ENCODE measurements around the gene SPHK2. TPM values are rescaled to one million over a fixed set of nuclear protein-coding genes. Genes with fewer than 3 reads are reported as not detected.

The SPHK2 gene
- total and polyA plus RNA-seq, 2 experiments from 2014 or later: 7.2 to 9.9 TPM

DNA sequence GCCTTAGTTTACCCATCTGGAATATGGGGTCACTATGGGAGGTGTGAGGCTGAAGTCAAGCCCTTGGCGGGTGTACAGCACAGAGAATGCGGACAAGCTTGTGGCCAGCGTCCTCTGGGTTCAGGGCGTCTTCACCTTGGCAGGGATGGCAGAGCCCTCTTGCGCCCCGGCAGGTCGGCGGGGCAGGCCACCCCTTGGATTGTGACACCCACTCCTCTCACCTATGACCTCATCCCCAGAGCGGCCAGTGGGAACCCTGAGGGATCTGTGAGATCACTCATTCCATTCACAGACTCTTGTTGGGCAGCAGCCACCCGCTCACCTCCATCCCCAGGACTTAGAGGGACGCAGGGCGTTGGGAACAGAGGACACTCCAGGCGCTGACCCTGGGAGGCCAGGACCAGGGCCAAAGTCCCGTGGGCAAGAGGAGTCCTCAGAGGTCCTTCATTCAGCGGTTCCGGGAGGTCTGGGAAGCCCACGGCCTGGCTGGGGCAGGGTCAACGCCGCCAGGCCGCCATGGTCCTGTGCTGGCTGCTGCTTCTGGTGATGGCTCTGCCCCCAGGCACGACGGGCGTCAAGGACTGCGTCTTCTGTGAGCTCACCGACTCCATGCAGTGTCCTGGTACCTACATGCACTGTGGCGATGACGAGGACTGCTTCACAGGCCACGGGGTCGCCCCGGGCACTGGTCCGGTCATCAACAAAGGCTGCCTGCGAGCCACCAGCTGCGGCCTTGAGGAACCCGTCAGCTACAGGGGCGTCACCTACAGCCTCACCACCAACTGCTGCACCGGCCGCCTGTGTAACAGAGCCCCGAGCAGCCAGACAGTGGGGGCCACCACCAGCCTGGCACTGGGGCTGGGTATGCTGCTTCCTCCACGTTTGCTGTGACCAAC is 12.6 kb upstream of the SPHK2 start, which contains the start of gene SPACA4:
Gene SPACA4 (plus strand): TSS at position 280 of the 896 bp plus-strand sequence. CDS start 237 bp downstream, at position 517.
- H3K79me2 ChIP-seq (ENCODE audit: insufficient read depth): no peaks in the 10 kb centered on the region
- H3K9ac ChIP-seq: no peak within 1 kb of the TSS
- in situ Hi-C loops (cut with MboI): no loop called here
- no peak within 1 kb of the TSS for H3K27ac ChIP-seq
- TF ChIP-seq EZH2 (IDR thresholded peaks at IDR 0.05; ENCODE audit: insufficient read depth, poor library complexity, severe bottlenecking): no peak
- no peak within 1 kb of the TSS for H2AFZ ChIP-seq
- H3K36me3 ChIP-seq (ENCODE audit: low read depth): no peaks in the 10 kb centered on the region
- DNase-seq: no peak
- H3K27me3 ChIP-seq (replicated peaks; ENCODE audit: insufficient read depth): no peaks in the 10 kb centered on the region
- no peaks in the 10 kb centered on the region for H3F3A ChIP-seq (ENCODE audit: insufficient read depth)
- H3K9me3 ChIP-seq (ENCODE audit: low read depth): no peaks in the 10 kb centered on the region
- no peaks in the 10 kb centered on the region for H3K9me2 ChIP-seq (ENCODE audit: insufficient read depth)
- WGBS, 2 experiments (ENCODE audit: low coverage in 1 of 2, low lambda C conversion rate in 2 of 2, missing lambda C conversion rate in 2 of 2): 87 to 88% methylated on average over 38 to 39 of the region's 39 CpGs
- H3K4me1 ChIP-seq (ENCODE audit: insufficient read depth): no peaks in the 10 kb centered on the region
- H4K20me1 ChIP-seq (ENCODE audit: insufficient read depth): no peaks in the 10 kb centered on the region
- H3K4me3 ChIP-seq: no peak within 1 kb of the TSS
- H3K4me2 ChIP-seq (ENCODE audit: unreplicated experiment): no peak within 1 kb of the TSS

- in situ Hi-C loops (cut with MboI): no loop called here
Measured at GRCh38 chr19:48607359-48607755, 11.9 kb upstream of the SPHK2 start.

DNA sequence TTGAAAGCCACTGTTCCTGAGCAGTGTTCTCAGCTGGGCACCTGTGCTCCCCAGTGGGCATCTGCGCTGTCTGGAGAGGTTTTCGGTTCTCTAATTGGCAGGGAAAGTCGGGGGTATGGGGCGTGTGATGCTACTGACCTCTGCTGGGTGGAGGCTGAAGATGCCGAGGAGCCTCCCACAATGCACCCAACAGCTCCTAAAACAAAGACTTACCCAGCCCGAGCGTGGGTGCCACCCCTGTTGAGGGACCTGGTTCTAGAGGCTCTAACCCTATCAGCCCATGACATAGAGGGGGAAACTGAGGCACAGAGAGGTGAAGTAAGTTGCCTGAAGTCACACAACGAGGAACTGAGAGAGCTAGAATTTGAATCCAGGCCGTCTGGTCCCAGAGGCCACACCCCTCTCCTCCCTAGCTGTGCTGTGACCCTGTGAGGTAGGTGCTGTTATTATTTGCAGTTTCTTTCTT is 10.5 kb upstream of the SPHK2 start:
- Histone ChIP-seq H3K79me2 (ENCODE audit: insufficient read depth) (no peaks in the 10 kb centered on the region), H3K9me2 (ENCODE audit: insufficient read depth) (no peaks in the 10 kb centered on the region), H4K20me1 (ENCODE audit: insufficient read depth) (no peaks in the 10 kb centered on the region), H3K27me3 (replicated peaks; ENCODE audit: insufficient read depth) (no peaks in the 10 kb centered on the region), H3K4me3 (no peak overlapping the region), H3F3A (ENCODE audit: insufficient read depth) (0 out of 2 replicates have a peak, but pooled peaks cover 2% of the 10 kb centered on the region), H3K36me3 (ENCODE audit: low read depth) (no peaks in the 10 kb centered on the region), H3K9me3 (ENCODE audit: low read depth) (no peaks in the 10 kb centered on the region), H3K27ac (no peak overlapping the region), H3K9ac (no peak overlapping the region), H3K4me2 (ENCODE audit: unreplicated experiment) (peak overlapping the region; percentile 61), H2AFZ (peak overlapping the region; percentile 87), H3K4me1 (ENCODE audit: insufficient read depth) (no peaks in the 10 kb centered on the region)
- TF ChIP-seq EZH2 (IDR thresholded peaks at IDR 0.05; ENCODE audit: insufficient read depth, poor library complexity, severe bottlenecking): no peak
- TF ChIP-seq EZH2phosphoT487 (IDR thresholded peaks at IDR 0.05; ENCODE audit: insufficient read depth, low read depth): no peak
- WGBS, 2 experiments (ENCODE audit: low coverage in 1 of 2, low lambda C conversion rate in 2 of 2, missing lambda C conversion rate in 2 of 2): 12 to 20% methylated on average over 9 of the region's 9 CpGs
- in situ Hi-C loops (cut with MboI): no loop called here
- DNase-seq: peak; percentile 73

More at GRCh38 chr19:48607359-48607755, 11.9 kb upstream of the SPHK2 start:
- H3K4me3 ChIP-seq: no peak overlapping the region
- H3K9me2 ChIP-seq (ENCODE audit: insufficient read depth): no peaks in the 10 kb centered on the region
- no peaks in the 10 kb centered on the region for H3K27me3 ChIP-seq (replicated peaks; ENCODE audit: insufficient read depth)
- H3K4me2 ChIP-seq (ENCODE audit: unreplicated experiment): no peak overlapping the region
- H2AFZ ChIP-seq: no peak overlapping the region
- TF ChIP-seq EZH2 (IDR thresholded peaks at IDR 0.05; ENCODE audit: insufficient read depth, poor library complexity, severe bottlenecking) (no peak), EZH2phosphoT487 (IDR thresholded peaks at IDR 0.05; ENCODE audit: insufficient read depth, low read depth) (no peak)
- WGBS, 2 experiments (ENCODE audit: low coverage in 1 of 2, low lambda C conversion rate in 2 of 2, missing lambda C conversion rate in 2 of 2): 75 to 78% methylated on average over 7 of the region's 7 CpGs
- H3K79me2 ChIP-seq (ENCODE audit: insufficient read depth): no peaks in the 10 kb centered on the region
- H3K9me3 ChIP-seq (ENCODE audit: low read depth): no peaks in the 10 kb centered on the region
- no peak overlapping the region for H3K9ac ChIP-seq
- H3K4me1 ChIP-seq (ENCODE audit: insufficient read depth): no peaks in the 10 kb centered on the region
- no peaks in the 10 kb centered on the region for H3F3A ChIP-seq (ENCODE audit: insufficient read depth)
- H4K20me1 ChIP-seq (ENCODE audit: insufficient read depth): no peaks in the 10 kb centered on the region
- no peak for DNase-seq
- no peak overlapping the region for H3K27ac ChIP-seq
- no peaks in the 10 kb centered on the region for H3K36me3 ChIP-seq (ENCODE audit: low read depth)

DNA sequence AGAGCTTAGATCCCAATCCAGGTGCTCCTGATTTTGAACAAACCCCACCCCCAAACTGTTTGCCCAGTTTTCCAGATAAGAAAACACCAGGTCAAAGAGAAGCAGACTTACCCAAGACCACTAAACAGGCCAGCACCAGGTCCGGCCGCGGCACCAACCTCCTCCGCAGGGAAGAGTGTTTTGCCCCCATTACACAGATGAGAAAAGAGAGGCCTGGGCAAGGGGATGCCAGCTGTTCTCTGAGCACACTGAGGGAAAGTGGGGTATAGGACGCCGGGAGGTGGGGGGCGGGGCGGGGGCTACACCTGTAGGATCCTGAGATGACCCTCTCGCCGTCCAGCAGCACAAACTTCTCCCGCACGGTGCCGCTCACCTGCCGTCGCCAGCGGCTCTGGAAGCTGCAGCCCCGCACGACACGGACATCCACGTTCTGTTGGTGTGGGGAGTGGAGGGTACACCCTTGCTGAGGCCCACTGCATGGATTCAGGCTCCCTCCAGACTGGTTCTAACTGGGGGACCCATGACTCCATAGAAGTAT is 9.7 kb upstream of the SPHK2 start:
- H3K79me2 ChIP-seq (ENCODE audit: insufficient read depth): no peaks in the 10 kb centered on the region
- no peaks in the 10 kb centered on the region for H4K20me1 ChIP-seq (ENCODE audit: insufficient read depth)
- TF ChIP-seq EZH2phosphoT487 (IDR thresholded peaks at IDR 0.05; ENCODE audit: insufficient read depth, low read depth) (no peak), EZH2 (IDR thresholded peaks at IDR 0.05; ENCODE audit: insufficient read depth, poor library complexity, severe bottlenecking) (no peak)
- in situ Hi-C loops (cut with MboI): no loop called here
- 0 out of 2 replicates have a peak, but pooled peaks cover 6% of the 10 kb centered on the region for H3F3A ChIP-seq (ENCODE audit: insufficient read depth)
- no peaks in the 10 kb centered on the region for H3K4me1 ChIP-seq (ENCODE audit: insufficient read depth)
- H3K4me3 ChIP-seq: no peak overlapping the region
- H3K9me2 ChIP-seq (ENCODE audit: insufficient read depth): no peaks in the 10 kb centered on the region
- H3K9ac ChIP-seq: no peak overlapping the region
- no peaks in the 10 kb centered on the region for H3K9me3 ChIP-seq (ENCODE audit: low read depth)
- H3K4me2 ChIP-seq (ENCODE audit: unreplicated experiment): no peak overlapping the region
- H3K36me3 ChIP-seq (ENCODE audit: low read depth): no peaks in the 10 kb centered on the region
- 90 to 94% methylated on average over 10 to 20 of the region's 20 CpGs for WGBS, 2 experiments (ENCODE audit: low coverage in 1 of 2, low lambda C conversion rate in 2 of 2, missing lambda C conversion rate in 2 of 2)
- H3K27me3 ChIP-seq (replicated peaks; ENCODE audit: insufficient read depth): no peaks in the 10 kb centered on the region
- H2AFZ ChIP-seq: no peak overlapping the region
- DNase-seq: no peak
- H3K27ac ChIP-seq: no peak overlapping the region

Data from GM23248 (cell line).